SK-MEL-5 (cell line): Measurements from ENCODE around the gene BAZ1B. TPM values are rescaled to one million over a fixed set of nuclear protein-coding genes. Genes with fewer than 3 reads are reported as not detected.
"Not testable (repeated sequence)": the region's sequence is repeated elsewhere in the genome, so short reads cannot be mapped to it uniquely, and the experiment has no call there.

ENCODE experiments used
- DNase-seq: peaks from one replicate; pipeline ENCODE4 v3.0.0-alpha.2; 2016; ENCODE audit warnings: low read depth, low spot score
- in situ Hi-C: cut with HindIII; loops from 2 replicates; pipeline ENCODE4 v1.10.0; 2016; ENCODE audit warnings: low sequenced_read_pairs, high pct_unique_total_duplicates, low pct_unique_long_range_greater_than_20kb
- small RNA-seq, 2 experiments: library from RNA; depleted of rRNA; stranded (forward); fragments of <200 nt; gene quantifications; one replicate each; pipeline ENCODE3, GENCODE V24; 2014
- total RNA-seq: library from RNA; depleted of rRNA; stranded (reverse); fragments of >200 nt; shearing (Covaris generic); gene quantifications from 2 replicates; pipeline ENCODE4 v1.2.3, GENCODE V29; 2014; rRNA removed

The BAZ1B gene
- total RNA-seq, 1 experiment from 2014 or later: 71.4 TPM

- peak; percentile 98 for DNase-seq
- in situ Hi-C loops: no loop called here
Observed at GRCh38 chr7:73423519-73424488, 98.3 kb downstream of the BAZ1B start.

- DNase-seq, in situ Hi-C loops: not testable (repeated sequence)
Observed at GRCh38 chr7:73420610-73421009, 101.5 kb downstream of the BAZ1B start.

- in situ Hi-C loops: not testable (repeated sequence)
- DNase-seq: peak; percentile 86
Observed at GRCh38 chr7:73420016-73420415, 102.1 kb downstream of the BAZ1B start.

- peak; percentile 49 for DNase-seq
- in situ Hi-C loops: no loop called here
Observed at GRCh38 chr7:73418113-73418703, 103.9 kb downstream of the BAZ1B start.

- DNase-seq: peak; percentile 81
- in situ Hi-C loops: not testable (repeated sequence)
Observed at GRCh38 chr7:73410541-73411131, 111.5 kb downstream of the BAZ1B start.

GRCh38 chr7:73404860-73405259 is 117.2 kb downstream of the BAZ1B start:
- DNase-seq, in situ Hi-C loops: not testable (repeated sequence)

GRCh38 chr7:73399185-73400050 is 122.7 kb downstream of the BAZ1B start:
- in situ Hi-C loops: not testable (repeated sequence)
- DNase-seq: peak; percentile 90

- in situ Hi-C loops: no loop called here
- no peak for DNase-seq
Observed at GRCh38 chr7:73397521-73398281, 124.4 kb downstream of the BAZ1B start.

- DNase-seq: no peak
- in situ Hi-C loops: no loop called here
Observed at GRCh38 chr7:73395538-73396503, 126.3 kb downstream of the BAZ1B start.

- in situ Hi-C loops: no loop called here
Observed at GRCh38 chr7:73394422-73394821, 127.7 kb downstream of the BAZ1B start.

GRCh38 chr7:73391396-73391795 is 130.7 kb downstream of the BAZ1B start:
- no peak for DNase-seq
- in situ Hi-C loops: no loop called here

More at GRCh38 chr7:73394422-73394821, 127.7 kb downstream of the BAZ1B start:
- DNase-seq: no peak

Small RNA genes lying within 50 kb of the gene (small RNA-seq; reads per million reads assigned to genes)
- gene RF00019: 0 reads per million in 2 experiments
- gene RNU6-1198P: 0 reads per million in 2 experiments

Other genes starting within 250 kb of the BAZ1B start
- 67.4 and 69.0 TPM in 2 replicates for gene NSUN5, start 213.5 kb downstream of the BAZ1B start, total RNA-seq
- gene TRIM50, start 194.2 kb downstream of the BAZ1B start, total RNA-seq: not detected in 2 replicates
- gene FKBP6, start 194.1 kb downstream of the BAZ1B start, total RNA-seq: not detected in 2 replicates
- 1.7 and 2.3 TPM in 2 replicates for gene FZD9, start 88.5 kb downstream of the BAZ1B start, total RNA-seq
- gene BCL7B, start 35.4 kb upstream of the BAZ1B start, total RNA-seq: 22.9 and 23.0 TPM in 2 replicates
- 139 and 161 TPM in 2 replicates for gene TBL2, start 56.3 kb upstream of the BAZ1B start, total RNA-seq
- 0.03 TPM in 1 of 2 replicates, not detected in the other for gene MLXIPL, start 102.2 kb upstream of the BAZ1B start, total RNA-seq
- gene VPS37D, start 145.5 kb upstream of the BAZ1B start, total RNA-seq: 4.3 and 4.6 TPM in 2 replicates
- 4.3 and 4.5 TPM in 2 replicates for gene DNAJC30, start 161.2 kb upstream of the BAZ1B start, total RNA-seq
- 142 and 181 TPM in 2 replicates for gene BUD23, start 161.3 kb upstream of the BAZ1B start, total RNA-seq
- 6.7 and 7.0 TPM in 2 replicates for gene STX1A, start 197.4 kb upstream of the BAZ1B start, total RNA-seq
- gene ABHD11, start 216.5 kb upstream of the BAZ1B start, total RNA-seq: 27.5 and 31.8 TPM in 2 replicates
- gene CLDN3, start 248.0 kb upstream of the BAZ1B start, total RNA-seq: not detected in 2 replicates